ENCODE data around the gene FAS. TPM values are rescaled to one million over a fixed set of nuclear protein-coding genes. Genes with fewer than 3 reads are reported as not detected.

FAS gene
- polyA plus RNA-seq, 1 donor (not counting 4 experiments of a cell fraction or from before 2014, with no cell fraction given): 44.8 TPM

- no peaks in the 10 kb centered on the region for H3K9me1 ChIP-seq (ENCODE audit: control insufficient read depth, extremely low read depth, insufficient read depth, low read length)
- H3K79me2 ChIP-seq (ENCODE audit: control insufficient read depth, insufficient read depth, low read length): no peaks in the 10 kb centered on the region
- no peak overlapping the region for H3K4me3 ChIP-seq (ENCODE audit: control insufficient read depth in 2 of 3, extremely low read depth in 1 of 3, insufficient read depth in 2 of 3, low read depth in 1 of 3, low read length in 3 of 3)
- FAIRE-seq: no peak
- TF ChIP-seq CTCF (optimal IDR thresholded peaks at IDR 0.05 in 1 of 3, IDR thresholded peaks at IDR 0.05 in 1 of 3, conservative IDR thresholded peaks at IDR 0.05 in 1 of 3; ENCODE audit: extremely low read depth in 1 of 3, insufficient read depth in 2 of 3, low read length in 3 of 3) (no peak), EZH2 (IDR thresholded peaks at IDR 0.05; ENCODE audit: low read length) (no peak)
- dilution Hi-C loops (cut with MboI; ENCODE audit: extremely low pct_ligation_motif_present, low sequenced_read_pairs): no loop called here
- no peak overlapping the region for H3K9ac ChIP-seq (ENCODE audit: control insufficient read depth, extremely low read depth, insufficient read depth, low read length)
- no peak overlapping the region for H3K27ac ChIP-seq (ENCODE audit: control insufficient read depth, insufficient read depth, low read length)
- H3K27me3 ChIP-seq (ENCODE audit: control insufficient read depth, extremely low read depth, insufficient read depth, low read length): no peaks in the 10 kb centered on the region
- H3K4me2 ChIP-seq (ENCODE audit: control insufficient read depth, extremely low read depth, insufficient read depth, low read depth, low read length): no peak overlapping the region
- H3K4me1 ChIP-seq (ENCODE audit: control insufficient read depth, extremely low read depth, insufficient read depth, low read length): no peaks in the 10 kb centered on the region
- H3K36me3 ChIP-seq (ENCODE audit: control insufficient read depth in 2 of 2, extremely low read depth in 1 of 2, insufficient read depth in 2 of 2, low read length in 2 of 2): no peaks in the 10 kb centered on the region
- no peaks in the 10 kb centered on the region for H3K9me3 ChIP-seq (ENCODE audit: control insufficient read depth, low read depth, low read length)
- DNase-seq (ENCODE audit: low read depth, low spot score): no peak
- H4K20me1 ChIP-seq (ENCODE audit: control insufficient read depth, extremely low read depth, insufficient read depth, low read length): no peaks in the 10 kb centered on the region
- H2AFZ ChIP-seq (ENCODE audit: control insufficient read depth, low read length): no peak overlapping the region
Measured at GRCh38 chr10:89053555-89053954, 63.0 kb downstream of the FAS start.

- Histone ChIP-seq H3K9me1 (ENCODE audit: control insufficient read depth, extremely low read depth, insufficient read depth, low read length) (no peaks in the 10 kb centered on the region), H2AFZ (ENCODE audit: control insufficient read depth, low read length) (no peak overlapping the region), H3K4me2 (ENCODE audit: control insufficient read depth, extremely low read depth, insufficient read depth, low read depth, low read length) (no peak overlapping the region), H3K9ac (ENCODE audit: control insufficient read depth, extremely low read depth, insufficient read depth, low read length) (no peak overlapping the region), H3K4me1 (ENCODE audit: control insufficient read depth, extremely low read depth, insufficient read depth, low read length) (no peaks in the 10 kb centered on the region), H3K4me3 (ENCODE audit: control insufficient read depth in 2 of 3, extremely low read depth in 1 of 3, insufficient read depth in 2 of 3, low read depth in 1 of 3, low read length in 3 of 3) (no peak overlapping the region), H3K27me3 (ENCODE audit: control insufficient read depth, extremely low read depth, insufficient read depth, low read length) (no peaks in the 10 kb centered on the region), H3K9me3 (ENCODE audit: control insufficient read depth, low read depth, low read length) (no peaks in the 10 kb centered on the region), H3K36me3 (ENCODE audit: control insufficient read depth in 2 of 2, extremely low read depth in 1 of 2, insufficient read depth in 2 of 2, low read length in 2 of 2) (no peaks in the 10 kb centered on the region), H4K20me1 (ENCODE audit: control insufficient read depth, extremely low read depth, insufficient read depth, low read length) (no peaks in the 10 kb centered on the region), H3K27ac (ENCODE audit: control insufficient read depth, insufficient read depth, low read length) (no peak overlapping the region), H3K79me2 (ENCODE audit: control insufficient read depth, insufficient read depth, low read length) (no peaks in the 10 kb centered on the region)
- dilution Hi-C loops (cut with MboI; ENCODE audit: extremely low pct_ligation_motif_present, low sequenced_read_pairs): no loop called here
- TF ChIP-seq CTCF (optimal IDR thresholded peaks at IDR 0.05 in 1 of 3, IDR thresholded peaks at IDR 0.05 in 1 of 3, conservative IDR thresholded peaks at IDR 0.05 in 1 of 3; ENCODE audit: extremely low read depth in 1 of 3, insufficient read depth in 2 of 3, low read length in 3 of 3): no peak
- no peak for DNase-seq (ENCODE audit: low read depth, low spot score)
- FAIRE-seq: no peak
Measured at GRCh38 chr10:89055159-89055558, 64.6 kb downstream of the FAS start.
